HG03460 (cell line): Measurements from ENCODE around the gene ZNF267.
A peak's percentile ranks its signal among the peaks of the same experiment; 100 is the strongest.
"Not testable (repeated sequence)": the region's sequence is repeated elsewhere in the genome, so short reads cannot be mapped to it uniquely, and the experiment has no call there.

ENCODE experiments used
- ATAC-seq: cut with Tn5 transposase; IDR thresholded peaks from one replicate; pipeline ENCODE4 v1.9.1; 2021; ENCODE audit not compliant: unreplicated experiment

The ZNF267 gene

DNA sequence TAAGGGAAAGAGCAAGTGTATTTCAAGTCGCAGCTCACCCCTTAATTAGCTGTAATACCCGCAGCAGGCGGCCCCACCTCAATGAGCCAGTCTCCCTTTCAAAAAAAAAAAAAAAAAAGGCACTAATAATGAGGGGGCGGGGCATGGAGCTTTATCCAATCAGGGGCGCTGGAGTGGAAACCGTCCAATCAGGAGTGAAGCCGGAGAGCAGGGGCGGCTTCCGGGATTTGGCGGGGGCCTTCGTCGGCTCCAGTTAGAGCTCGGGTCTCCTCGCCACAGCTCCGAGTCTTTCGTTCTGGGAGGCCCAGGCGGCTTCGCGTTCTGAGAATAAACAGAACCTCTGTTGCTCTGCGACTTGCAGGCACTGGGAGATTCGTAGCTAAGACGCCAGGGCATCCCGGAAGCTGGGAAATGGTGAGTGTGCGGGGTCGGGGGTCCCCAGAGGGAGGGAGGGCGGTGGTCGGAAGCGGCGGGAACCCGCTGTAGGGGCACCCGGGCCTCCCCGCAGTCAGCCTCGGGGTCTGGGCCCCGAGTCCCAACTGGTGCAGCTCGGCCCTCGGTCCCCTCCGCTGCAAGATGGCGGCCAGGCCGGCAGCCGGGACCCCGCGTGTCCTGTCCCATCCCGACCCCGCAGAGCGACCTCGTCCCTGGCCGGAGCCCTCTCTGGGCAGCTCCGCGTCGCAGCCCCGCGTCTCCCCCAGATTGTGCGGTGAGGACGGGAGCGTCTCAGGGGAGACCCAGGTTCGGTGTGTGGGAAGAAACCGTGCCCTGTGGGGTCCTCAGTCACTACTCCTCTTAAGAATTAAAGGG, at the start of gene ZNF267:
ZNF267 (plus strand) TSS at position 252 of the 810 bp plus-strand sequence; CDS start at position 412, 160 bp downstream.
- ATAC-seq, result peak; percentile 51

DNA sequence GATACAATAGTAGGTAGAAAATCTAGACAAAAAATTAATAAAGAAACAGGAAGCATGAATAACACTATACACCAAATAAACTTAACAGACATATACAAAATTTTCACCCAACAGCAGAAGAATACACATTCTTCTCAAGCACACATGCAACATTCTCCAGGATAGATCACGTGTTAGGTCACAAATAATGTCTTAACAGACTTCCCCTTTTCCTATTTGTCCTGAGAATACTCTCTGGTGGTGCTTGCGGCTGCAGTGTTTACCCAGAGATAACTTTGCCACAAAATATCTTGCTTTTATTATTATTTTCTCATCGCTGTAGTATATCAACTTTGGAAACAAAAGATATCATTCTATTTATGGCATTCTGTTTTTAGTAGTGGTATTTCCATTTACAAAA, 40.6 kb upstream of the ZNF267 start:
- ATAC-seq, result no peak

DNA sequence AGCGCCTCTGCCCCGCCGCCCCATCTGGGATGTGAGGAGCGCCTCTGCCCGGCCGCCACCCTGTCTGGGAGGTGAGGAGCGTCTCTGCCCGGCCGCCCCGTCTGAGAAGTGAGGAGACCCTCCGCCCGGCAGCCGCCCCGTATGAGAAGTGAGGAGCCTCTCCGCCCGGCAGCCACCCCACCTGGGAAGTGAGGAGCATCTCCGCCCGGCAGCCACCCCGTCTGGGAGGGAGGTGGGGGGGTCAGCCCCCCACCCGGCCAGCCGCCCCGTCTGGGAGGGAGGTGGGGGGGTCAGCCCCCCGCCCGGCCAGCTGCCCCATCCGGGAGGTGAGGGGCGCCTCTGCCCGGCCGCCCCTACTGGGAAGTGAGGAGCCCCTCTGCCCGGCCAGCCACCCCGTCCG, 37.2 kb upstream of the ZNF267 start:
- ATAC-seq, result not testable (repeated sequence)

DNA sequence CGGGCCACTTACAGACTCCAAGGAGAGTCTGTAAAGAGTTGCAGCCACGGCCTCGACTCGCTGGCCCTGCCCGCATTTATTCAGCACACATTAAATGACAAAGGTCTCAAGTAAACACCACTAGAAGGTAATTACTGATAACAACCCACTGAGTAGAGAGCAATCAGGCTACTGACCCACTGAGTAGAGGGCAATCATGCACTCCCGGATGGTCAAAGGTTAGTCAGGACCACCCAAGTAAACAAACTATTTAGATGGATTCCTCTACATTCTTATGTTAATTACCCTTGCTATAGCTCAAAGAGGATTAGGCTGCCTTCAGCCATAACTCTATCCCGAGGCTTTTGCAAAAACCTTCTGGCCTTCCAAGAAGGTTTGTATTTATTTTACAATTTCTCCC, 30.7 kb upstream of the ZNF267 start:
- ATAC-seq, result no peak

DNA sequence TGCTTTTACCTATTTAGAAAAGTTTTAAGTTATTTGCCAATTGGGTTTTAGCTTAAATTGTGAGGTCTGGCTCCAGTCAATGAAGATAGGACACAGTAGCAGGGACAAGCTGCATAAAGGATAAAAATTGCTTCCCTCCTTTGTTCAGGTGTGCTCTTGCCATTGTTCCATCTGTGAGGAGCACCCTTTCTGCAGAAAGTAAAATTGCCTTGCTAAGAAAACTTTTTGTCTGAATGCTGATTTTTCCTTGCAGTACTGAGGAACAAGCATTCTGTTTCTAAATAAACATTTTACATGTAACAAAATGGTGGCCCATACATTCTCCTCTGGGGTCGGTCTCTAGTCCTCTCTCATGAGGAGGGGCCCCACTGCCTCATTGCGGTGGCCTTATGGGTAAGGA, 25.0 kb upstream of the ZNF267 start:
- ATAC-seq, result not testable (repeated sequence)

DNA sequence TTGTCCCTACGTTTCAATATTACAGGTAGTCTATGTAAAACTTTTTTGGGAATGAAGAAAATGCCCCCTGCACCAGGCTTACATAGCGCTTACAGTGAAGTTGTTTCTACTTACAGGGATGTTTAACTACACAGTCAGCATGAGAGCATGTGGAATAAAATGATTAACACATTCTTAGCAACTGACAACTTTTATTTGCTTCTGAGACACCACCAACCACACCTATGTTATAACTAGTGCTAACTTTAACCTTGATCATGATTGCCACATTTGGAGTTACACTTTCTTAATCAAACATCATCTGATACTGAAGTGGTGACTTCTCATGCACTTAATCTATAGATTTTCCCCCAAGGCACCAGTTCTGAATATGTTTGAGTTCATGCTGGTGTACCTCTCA, 20.3 kb upstream of the ZNF267 start:
- no peak for ATAC-seq

DNA sequence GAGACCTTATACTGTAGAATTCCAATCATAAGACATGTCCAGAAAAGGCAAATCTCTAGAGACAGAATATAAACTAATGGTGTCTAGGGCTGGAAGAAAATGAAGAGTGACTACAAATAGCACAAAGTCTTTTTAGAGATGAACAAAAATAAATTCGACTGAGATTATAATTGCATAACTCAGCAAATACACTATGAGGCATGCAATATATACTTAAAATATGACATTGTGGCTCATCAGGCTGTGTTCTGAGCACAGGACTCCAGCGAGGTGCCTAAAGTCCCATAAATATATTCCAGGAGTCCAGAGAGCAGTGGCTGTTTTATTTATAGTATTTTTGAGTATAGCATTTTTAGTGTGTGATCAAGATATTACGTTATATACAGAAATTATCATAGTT, 13.1 kb upstream of the ZNF267 start:
- no peak for ATAC-seq

DNA sequence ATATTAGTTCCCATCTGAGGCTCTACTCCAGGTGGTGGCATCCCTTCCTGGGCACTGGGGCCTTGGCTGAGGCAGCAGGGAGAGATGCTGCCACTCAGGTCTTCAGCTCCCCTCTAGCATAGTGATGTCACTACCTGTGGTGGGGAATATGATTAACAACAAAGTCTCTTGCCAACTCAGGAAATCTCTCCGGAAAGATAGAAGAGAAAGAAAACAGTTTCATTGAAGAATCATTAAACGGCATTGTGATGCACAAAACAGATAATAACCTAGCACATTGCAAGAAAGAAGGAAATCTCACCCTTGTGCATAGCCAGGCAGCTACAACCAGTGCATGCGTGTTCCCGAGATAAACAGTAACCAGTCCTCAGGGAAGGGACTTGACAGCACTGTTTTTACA, 12.2 kb upstream of the ZNF267 start:
- ATAC-seq, result no peak

DNA sequence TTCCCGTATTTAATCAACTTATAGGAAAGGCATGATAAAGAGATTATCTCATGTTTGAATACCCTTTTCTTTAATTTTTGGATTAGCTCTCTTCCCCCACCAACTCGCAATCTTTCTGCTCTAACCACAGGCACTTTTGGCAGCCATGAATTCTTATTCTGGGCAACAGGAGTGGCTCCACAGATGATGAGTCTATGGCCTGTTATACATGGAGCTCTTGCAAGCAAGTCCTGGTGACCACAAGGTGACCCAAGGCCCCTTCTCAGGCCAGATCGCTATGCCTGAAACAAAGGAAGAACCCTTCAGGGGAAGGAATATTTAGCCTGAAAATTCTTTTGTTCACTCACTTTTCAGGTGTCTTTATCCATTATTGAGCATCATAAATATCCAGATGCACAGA, 10.8 kb upstream of the ZNF267 start:
- no peak for ATAC-seq

DNA sequence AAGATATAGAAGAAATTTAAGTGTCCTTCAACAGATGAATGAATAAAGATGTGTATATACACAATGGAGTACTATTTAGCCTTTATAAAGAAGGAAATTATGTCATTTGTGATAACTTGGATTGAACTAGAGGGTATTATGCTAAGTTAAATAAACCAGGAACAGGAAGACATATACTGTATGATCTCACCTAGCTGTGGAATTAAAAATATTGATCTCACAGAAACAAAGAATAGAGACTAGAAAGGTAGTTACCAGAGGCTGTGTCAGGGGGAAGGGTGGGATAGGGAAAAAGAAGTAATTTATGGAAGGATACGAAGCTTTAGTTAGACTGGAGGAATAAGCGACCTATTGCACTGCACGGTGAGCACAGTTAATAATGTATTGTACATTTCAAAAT, 5.4 kb upstream of the ZNF267 start:
- no peak for ATAC-seq

DNA sequence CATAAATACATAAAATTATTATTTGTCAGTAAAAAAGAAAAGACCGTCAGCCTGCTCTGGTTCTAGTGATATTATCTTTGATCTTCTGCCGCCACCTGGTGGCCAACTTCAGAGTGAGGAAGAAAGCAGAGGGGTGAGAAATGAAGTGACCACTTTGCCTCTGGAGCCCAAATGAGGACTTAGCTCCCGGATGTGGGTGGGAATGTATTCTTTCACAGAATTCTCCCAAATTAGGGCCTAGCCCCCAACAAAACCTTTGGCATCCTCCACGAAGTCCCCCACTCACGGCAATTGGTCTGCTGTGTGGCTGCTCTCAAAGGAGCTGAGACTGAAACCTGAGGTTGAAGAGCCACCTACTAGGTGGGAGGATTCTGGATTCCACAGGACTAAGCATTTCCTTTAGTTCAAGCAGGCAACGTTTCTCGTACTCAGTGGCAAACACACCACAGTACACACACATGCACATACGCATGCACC, 4.9 kb upstream of the ZNF267 start:
- no peak for ATAC-seq

DNA sequence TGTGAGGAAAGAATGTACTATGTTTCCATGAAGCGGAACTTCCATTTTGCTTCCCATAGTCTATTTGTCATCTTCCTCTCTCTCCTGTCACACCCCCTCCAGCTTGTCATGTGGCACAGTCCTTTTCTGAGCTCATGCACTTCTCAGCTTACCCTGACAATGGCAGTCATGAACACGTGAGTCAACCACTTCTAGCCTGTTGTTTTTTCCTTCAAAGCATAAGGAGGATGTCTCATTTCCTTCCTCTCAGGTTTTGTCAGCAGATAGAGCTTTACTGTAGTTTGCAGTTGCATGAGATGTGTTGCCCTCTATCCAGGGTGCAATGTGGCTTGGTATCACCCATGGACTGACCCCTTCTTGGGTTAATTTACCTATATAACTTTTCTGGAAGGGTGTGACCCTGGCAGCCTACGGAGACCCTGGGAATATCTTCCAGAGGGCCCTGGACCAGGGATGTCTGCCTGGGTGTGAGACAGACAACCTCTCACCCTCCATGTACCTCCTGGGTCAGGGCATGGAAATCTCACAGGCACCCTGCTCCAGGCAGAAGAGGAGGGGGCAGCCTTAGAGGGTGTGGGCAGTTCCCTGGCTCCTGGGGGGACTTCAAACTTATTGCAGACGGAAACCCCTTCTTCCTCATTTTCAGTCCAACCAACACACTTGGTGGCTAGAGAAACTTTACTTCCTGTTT, 4.0 kb upstream of the ZNF267 start:
- ATAC-seq, result no peak

DNA sequence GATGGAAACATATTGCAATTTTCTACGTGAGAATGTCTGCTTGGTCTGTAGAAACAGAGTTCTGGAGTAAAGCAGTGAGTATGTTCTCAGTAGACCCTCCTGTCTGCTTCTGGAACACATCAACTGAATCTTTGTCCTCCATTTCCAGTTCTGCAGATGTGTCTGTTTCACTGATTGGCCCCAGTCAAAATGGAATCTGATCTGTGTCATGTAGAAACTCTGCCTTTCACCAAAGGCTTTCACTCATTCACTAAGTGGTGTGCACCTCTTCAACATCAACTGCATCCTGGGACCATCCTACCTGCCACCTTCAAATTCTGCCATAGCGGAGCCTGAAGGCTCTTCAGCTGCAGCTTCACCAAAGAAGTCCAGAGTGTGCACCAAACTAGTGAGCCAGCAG, 2.8 kb upstream of the ZNF267 start:
- no peak for ATAC-seq

DNA sequence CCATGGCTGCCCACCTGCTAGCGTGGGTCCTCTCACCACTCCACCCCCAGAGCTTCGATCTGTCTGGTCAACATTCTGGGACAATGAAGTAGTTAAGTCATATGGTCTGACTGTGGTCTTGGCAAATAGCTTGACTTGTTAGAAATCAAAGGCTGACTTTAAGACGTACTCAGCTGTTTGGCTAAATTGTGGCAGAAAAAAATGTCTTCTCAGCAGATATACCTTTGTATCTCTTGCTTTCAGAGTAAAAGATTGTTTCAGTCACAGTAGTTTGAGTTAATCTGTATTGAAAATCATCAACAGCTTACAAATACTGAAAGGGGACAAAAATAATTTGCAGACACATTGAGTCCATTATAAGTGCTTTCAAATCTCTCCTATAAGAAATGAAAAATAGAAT, 2.1 kb upstream of the ZNF267 start:
- ATAC-seq, result no peak

DNA sequence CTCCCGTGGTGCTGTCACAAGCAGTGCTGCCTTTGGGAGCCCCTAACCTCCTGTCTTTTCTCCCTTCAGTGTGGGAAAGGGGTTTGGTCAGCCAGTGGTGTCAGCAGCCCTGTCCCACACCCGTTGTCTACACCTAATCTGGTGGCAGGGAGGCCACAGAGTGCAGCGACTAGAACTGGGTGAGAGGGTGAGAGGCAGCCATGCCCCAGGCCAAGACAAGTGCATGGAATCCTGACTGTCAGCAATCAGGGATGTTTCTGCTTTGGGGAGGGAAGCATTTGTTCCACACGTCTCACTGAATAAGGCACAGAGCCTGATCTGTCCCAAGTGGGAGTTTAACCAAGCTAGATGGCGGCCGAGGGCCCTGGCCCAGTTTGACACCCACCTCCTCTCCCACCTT, 1.4 kb upstream of the ZNF267 start:
- no peak for ATAC-seq

DNA sequence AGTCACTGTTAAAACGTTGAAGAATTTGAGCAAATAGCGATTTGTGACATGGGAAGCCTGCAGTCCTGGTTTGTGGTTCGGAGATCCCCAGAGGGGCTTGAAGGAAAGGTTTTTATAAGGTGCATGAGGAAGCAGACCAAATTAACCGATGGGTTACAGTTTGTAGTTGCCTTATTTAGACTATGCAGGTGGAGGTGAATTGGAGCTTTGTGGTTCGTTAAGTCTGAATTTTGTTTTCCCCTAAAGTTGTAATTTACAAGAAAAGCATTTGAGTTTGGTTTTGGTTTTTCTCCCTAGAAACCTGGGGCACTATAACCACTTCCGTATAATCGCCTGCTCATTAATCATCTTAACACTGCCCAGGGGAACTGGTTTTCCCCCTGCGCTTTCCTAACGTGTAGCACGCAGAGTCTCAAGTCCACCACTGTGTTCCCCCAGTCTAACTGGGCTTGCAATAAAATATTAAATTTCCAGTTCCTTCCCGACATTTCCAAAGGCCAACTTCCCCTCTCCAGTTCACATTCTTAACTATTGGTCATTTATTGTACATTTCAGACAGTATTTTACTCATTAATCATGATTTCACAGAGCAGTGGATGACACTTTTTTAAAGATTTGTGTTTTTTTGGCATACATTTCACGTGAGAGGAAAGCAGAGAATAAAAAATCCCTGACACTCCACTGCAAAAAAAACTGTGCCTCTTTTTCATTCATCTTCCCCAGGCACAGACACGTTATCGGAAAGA, 932 bp downstream of the ZNF267 start:
- ATAC-seq, result peak; percentile 38

DNA sequence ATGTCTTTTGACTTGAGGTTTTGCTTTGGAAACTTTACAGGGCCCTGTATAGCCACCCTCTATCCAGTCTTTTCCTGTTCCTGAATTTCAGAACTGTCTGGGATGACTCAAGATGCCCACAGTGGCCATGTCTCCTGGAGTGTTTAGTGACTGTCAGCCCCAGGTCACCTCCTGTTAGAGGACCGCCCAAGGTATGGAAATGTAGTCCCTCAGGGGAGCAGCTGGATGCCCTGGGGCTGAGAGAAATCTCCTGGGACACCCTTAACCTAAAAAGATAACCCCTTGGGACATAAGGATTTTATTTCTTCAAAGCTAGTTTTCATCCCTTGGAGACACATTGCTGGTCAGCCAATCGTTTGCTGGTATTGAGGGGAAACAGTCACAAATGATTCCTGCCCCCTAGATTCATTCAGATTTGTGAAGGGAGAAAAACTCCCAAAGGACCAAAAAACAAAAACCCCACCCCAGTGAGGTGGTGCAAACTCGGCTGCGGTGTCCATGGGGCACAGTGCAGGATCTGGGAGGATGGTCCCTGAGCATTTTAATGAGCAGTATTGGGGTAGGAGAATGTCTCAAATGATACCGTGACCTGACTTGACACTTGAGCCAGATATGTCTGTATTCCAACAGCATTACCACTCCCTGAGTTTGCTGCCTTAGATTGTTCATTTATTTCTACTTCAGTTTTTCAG, 1.7 kb downstream of the ZNF267 start:
- no peak for ATAC-seq

DNA sequence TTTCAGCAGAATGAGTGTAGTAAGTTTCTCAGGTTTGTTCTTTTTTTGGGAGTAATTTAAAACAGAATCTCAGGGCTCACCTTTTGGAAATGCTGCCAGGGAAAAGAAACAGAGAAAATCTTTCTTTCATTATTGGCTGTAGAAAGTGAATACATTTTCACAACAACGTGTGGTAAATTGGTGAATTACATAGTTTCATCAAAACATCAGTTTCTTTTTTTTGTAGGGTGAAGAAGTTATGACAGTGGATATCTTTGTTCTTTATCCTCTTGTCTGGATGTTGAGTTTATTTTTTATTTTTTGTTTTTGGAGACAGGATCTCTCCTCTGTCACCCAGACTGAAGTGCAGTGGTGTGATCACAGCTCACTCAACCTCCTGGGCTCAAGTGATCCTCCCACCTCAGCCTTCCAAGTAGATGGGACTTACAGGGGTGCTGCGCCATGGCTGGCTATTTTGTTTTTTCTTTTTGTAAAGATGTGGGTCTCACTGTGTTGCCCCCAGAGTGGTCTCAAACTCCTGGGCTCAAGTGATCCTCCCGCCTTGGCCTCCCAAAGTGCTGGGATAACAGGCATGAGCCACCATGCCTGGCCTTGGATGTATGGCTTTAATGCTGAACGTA, 2.4 kb downstream of the ZNF267 start:
- ATAC-seq, result no peak

DNA sequence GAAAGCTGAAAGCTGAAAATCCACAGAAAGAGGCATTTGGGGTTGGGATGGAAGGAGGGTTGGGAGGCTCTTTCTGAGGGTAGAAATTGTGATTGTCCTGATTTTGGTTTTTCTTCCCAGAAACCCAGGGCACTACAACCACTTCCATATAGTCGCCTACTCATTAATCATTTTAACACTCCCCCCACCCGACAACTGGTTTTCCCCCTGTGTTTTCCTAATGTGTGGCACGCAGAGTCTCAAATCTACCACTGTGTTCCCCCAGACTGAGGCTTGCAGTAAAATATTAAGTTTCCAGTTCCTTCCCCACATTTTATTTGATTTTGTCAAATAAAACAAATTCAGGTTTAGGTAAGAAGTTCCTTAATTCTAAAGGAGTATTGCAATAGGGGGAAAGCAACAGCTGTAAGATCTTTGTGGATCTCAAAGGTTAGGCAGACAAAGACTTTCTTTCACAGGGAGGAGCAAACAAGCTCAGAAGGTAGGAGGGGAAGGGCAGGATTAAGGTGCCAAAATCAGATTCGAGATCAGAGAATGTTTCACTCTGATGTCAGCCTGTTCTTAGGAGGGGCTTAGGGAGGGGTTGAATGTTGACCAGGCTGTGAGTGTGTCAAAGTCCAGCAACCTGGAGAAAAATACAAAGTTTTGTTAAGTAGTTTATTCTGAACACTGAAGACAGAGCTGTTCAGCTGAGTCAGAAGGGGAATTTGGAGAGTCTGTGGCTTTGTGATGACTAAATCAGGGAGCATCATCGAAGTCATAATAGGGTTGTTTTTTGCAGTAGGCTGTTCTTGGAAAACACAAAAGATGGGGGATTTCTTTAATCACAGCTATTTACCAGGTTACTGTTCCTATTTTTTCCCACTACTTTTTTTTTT, 3.6 kb downstream of the ZNF267 start:
- peak; percentile 51 for ATAC-seq
